ENCODE results near the gene PRDM16.

GRCh38 chr1:3259020-3259419 lies 190.0 kb downstream of the PRDM16 start:
- TF ChIP-seq RFX5 (IDR thresholded peaks at IDR 0.05; ENCODE audit: low read depth, low read length) (no peak), RAD21 (IDR thresholded peaks at IDR 0.05; ENCODE audit: low read length) (no peak), POLR2A (IDR thresholded peaks at IDR 0.05; ENCODE audit: low read depth, low read length) (no peak), CTCF (conservative IDR thresholded peaks at IDR 0.05; ENCODE audit: low read depth, low read length) (no peak), BHLHE40 (IDR thresholded peaks at IDR 0.05; ENCODE audit: low read depth, low read length) (no peak), MXI1 (IDR thresholded peaks at IDR 0.05; ENCODE audit: borderline replicate concordance, low read depth, low read length) (no peak), SMC3 (IDR thresholded peaks at IDR 0.05; ENCODE audit: low read depth, low read length) (no peak), USF2 (IDR thresholded peaks at IDR 0.05; ENCODE audit: low read depth, low read length) (no peak), ELK1 (IDR thresholded peaks at IDR 0.05; ENCODE audit: borderline replicate concordance, low read depth, low read length) (no peak), MAZ (IDR thresholded peaks at IDR 0.05; ENCODE audit: borderline replicate concordance, low read depth, low read length) (no peak)
